ENCODE results near the gene RPS6KA4.

The RPS6KA4 gene

DNA sequence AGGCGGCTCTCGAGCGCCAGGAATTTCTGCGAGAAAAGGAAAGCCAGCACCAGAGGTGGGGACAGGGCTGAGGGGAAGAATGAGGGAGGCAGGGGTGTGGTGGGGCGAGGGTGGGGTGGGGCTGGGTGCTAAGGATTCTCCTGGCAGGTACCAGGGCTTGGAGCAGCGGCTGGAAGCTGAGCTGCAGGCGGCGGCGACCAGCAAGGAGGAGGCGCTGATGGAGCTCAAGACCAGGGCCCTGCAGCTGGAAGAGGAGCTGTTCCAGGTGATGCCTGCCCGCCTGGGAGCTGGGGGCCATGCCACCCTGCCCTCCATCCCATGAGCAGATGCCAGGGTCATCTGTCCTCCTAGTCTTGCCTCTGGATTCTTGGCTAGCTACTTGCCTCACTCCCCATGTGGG is 9.6 kb upstream of the RPS6KA4 start:
- no peak for DNase-seq

DNA sequence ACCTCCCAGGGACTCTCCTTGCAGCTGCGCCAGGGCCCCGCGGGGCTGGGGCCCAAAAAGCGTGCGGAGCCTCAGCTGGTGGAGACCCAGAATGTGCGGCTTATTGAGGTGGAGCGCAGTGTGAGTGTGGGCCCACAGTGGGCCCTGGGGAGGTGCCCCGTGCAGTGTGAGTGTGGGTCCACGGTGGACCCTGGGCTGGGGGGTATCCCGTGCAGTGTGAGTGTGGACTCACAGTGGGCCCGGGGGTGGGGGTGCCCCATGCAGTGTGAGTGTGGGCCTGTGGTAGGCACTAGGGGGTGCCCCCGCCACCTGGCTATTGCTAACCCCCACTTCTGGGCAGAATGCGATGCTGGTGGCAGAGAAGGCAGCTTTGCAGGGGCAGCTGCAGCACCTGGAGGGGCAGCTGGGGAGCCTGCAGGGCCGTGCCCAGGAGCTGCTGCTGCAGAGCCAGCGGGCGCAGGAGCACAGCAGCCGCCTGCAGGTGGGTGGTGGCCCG is 7.8 kb upstream of the RPS6KA4 start:
- DNase-seq = no peak

DNA sequence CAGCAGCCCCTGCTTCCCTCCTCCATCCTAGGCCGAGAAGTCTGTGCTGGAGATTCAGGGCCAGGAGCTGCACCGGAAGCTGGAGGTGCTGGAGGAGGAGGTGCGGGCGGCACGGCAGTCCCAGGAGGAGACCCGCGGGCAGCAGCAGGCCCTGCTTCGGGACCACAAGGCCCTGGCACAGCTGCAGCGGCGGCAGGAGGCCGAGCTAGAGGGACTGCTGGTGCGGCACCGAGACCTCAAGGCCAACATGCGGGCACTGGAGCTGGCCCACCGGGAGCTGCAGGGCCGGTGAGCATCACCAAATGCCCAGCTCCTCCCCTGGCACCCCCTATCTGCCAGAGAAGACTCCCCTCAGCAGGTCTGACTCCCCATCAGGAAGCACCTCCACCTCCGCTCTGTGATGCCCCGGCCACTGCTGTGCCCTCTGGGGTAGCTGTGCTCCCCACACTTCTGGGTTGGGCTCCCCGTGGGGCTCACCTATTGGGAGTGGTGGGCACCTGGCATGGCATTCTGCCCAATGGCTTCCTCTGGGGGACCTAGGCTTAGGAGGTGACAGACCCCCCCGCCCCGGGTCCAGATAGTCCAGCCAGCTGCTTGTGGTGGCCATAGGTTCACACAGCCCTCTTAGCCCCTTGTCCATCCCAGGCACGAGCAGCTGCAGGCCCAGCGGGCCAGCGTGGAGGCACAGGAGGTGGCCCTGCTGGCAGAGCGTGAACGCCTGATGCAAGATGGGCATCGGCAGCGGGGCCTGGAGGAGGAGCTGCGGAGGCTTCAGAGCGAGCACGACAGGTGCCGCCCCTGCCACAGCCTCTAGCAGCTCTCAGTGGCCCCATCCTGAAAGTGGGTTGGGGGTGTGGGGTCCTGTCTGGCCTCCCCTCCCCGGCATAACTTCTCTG is 6.6 kb upstream of the RPS6KA4 start:
- DNase-seq = peak; percentile 88

DNA sequence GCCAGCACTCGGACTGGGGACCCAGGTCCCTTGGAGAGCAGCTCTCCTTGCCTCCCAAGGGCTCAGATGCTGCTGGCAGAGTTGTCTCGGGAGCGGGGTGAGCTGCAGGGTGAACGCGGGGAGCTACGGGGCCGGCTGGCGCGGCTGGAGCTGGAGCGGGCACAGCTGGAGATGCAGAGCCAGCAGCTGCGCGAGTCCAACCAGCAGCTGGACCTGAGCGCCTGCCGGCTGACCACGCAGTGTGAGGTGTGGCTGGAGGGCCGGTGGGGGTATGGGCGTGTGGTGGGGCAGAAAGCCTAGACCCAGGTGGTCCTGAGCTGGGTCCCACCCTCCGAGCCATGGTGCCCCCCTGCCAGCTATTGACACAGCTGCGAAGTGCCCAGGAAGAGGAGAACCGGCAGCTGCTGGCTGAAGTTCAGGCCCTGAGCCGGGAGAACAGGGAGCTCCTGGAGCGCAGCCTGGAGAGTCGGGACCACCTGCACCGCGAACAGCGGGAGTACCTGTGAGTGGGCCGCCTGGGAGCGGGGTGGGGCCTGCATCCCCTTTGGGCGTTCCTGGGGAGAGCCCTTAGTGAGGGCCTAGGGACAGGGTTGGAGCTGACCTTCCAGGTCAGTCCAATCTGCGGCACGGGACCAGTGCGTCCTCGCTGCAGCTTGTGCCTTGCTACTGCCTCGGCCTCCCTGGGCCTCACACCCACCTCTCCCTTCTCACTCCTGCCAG is 5.8 kb upstream of the RPS6KA4 start:
- peak; percentile 97 for DNase-seq

GRCh38 chr11:64353715-64354506 is 5.1 kb upstream of the RPS6KA4 start:
- no peak for DNase-seq

- peak; percentile 84 for DNase-seq
These were observed 3.7 kb upstream of the RPS6KA4 start for GRCh38 chr11:64355078-64355940.

DNA sequence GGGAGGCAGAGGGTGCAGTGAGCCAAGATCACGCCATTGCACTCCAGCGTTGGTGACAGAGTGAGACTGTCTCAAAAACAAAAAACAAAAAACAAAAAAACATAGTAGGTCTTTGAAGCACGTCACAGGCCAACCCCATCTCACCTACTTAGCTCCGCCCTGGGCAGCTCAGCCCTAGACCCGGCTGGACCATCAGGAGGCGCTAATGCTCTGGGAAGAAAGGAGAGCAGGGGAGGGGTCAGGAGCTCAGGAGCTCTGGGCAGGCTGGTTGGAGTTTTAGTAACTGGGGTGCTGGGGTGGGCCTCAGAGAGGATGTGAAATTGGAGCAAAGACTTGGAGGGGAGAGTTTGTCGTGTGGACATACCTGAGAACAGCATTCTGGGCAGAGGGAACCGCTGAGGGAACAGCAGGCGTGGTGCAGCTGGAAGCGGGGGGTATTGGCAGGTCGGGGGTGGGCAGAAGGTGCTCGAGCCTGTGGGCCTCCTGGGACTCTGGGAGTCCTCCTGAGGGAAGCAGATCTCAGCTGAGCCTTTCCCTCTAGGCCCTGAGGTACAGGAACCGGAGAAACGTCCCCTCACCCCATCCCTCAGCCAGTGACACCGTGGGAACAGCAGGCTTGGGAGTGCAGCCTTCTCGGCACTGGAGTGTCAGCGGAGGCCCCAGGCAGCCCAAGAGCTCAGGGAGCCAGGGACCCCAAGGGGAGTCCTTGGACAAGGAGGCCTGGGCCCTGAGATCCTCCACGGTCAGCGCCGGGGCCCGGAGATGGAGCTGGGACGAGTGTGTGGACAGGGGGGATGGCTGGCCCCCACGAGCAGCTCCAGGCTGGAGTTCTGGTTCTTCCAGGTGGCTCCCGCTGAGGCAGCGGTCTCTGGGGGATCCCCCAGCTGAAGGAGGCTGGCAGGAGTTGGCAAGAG is 2.2 kb upstream of the RPS6KA4 start:
- peak; percentile 32 for DNase-seq

DNA sequence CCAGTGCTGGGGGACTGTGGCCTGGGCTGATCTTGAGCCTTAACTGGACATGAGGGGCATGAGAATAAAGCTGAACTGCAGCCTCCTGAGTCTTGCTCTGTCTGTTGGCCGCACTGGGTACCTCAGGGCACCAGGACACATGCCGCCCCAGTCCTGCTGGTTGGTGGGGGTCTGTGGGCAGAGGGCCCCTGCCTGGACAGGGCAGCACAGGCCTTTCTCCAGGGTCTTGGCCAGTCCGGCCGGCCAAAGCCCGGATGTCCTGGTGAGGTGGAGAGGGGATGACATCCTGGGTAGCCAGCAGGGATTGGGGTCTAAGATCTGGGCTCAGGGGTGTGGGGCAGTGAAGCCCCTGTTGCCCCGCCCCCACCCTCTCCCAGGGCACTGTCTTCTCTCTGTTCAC is 1.5 kb upstream of the RPS6KA4 start:
- DNase-seq = no peak

- DNase-seq = no peak
These were observed 942 bp upstream of the RPS6KA4 start for GRCh38 chr11:64357904-64358535.

DNA sequence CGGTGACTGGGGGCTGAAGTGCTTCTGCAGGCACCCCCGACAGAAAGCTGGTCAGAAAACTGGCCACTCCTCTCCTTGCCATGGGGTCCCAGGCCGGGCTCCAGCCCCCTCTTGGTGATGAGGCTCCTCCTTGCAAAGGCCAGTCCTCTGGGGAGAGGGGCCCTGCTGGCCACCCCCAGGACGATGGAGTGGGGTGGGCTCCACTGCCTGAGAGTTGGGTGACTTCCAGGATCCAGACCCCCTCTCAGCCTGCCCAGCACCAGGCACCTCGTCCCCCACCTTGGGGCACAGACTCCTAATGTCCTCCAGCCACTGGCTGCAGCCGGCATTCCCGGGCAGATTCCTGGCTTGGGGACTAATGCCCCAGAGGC is 441 bp upstream of the RPS6KA4 start:
- DNase-seq = no peak

DNA sequence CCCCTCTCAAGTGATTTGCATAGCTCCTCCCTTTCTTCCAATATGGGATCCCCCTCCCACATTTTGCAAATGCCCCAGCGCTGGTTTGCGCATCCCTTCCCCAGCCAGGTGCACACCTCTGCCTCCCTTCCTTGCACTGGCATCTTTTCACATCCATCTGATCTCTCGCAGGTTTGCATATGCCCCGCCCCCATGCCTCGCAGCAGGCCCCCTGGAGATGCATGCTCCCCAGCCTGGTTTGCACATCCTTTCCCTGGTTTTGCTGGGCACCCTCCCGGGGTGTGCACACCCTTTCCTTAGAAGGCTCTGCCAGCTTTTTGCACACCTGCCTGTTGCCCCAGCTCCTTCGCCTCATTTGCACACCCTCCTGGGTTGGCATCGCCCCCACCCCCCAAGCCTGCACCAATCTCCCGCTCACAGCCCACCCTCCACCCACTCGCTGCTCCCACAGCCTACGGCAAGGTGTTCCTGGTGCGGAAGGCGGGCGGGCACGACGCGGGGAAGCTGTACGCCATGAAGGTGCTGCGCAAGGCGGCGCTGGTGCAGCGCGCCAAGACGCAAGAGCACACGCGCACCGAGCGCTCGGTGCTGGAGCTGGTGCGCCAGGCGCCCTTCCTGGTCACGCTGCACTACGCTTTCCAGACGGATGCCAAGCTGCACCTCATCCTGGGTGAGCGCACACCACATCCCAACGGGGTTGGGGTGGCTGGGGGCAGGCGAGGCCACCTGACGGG is 917 bp downstream of the RPS6KA4 start:
- no peak for DNase-seq

DNA sequence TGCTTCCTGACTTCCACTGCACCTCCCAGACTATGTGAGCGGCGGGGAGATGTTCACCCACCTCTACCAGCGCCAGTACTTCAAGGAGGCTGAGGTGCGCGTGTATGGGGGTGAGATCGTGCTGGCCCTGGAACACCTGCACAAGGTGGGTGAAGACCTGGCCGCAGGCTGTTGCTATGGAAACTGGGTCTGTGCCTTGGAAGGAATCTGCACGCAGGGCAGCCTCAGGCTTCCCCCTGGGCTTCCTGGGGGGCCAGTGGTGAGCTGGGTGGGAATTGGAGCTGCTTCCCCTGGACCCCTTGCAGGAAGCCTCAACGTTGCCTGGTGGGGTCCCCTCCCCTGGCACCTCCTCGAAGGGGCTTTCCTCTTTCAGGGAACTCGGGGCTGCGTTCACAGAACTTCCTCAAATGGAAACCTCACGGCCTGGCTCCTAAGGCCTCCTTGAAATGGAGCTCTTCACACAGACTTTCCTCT is 1.5 kb downstream of the RPS6KA4 start:
- DNase-seq = no peak

- no peak for DNase-seq
These were observed 2.7 kb downstream of the RPS6KA4 start for GRCh38 chr11:64361659-64362058.

DNA sequence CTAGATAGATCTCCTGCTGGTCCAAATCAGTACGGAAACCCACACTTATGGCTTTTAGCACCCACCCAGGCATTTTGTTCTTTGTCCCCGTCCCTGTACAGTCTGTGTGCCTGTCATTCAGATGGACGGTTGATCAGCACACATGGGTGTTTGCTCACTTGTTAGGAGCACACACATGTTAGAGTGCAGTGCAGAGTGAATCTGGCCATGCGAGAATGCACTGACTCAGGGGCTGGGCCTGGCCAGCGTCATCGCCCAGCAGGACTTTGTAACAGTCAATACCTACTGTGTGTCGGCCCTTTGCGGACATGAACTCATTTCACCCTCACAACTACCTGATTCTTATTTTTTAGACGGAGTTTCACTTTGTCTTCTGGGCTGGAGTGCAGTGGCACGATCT is 3.4 kb downstream of the RPS6KA4 start:
- no peak for DNase-seq

DNA sequence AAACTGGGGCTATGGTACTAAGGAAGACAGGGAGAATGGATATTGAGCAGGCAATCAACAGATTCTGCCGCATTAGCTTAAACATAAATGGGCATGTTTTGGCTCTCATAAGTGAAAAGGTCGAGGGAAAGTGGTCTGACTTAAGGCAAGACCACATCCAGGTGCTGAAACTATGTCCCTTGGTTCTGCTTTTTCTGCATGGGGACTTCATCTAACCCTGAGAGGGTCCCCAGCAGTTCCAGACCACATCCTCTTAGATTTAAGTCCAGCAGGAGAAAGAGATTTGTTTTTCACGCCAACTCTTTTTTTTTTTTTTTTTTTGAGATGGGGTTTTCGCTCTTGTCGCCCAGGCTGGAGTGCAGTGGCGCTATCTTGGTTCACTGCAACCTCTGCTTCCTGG is 5.5 kb downstream of the RPS6KA4 start:
- no peak for DNase-seq

GRCh38 chr11:64364911-64365310 is 5.9 kb downstream of the RPS6KA4 start:
- no peak for DNase-seq

DNA sequence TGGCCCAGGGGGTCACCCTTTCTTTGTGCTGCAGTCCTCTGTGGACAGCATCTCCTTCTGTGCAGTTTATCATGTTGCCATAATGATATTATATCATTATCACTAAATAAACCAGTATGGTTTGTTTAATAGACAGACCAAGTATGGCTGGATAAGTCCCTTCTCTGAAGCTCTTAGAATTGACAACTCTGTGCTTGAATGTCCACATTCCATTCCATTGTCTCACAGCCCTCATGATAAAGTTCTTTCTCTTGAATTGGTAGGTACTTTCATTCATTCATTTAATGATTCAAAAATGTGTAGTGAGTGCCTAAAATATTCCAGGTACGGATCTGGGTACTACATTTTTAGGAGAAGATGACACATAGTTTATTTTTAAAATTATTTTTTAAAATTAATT is 7.8 kb downstream of the RPS6KA4 start:
- DNase-seq = no peak

- no peak for DNase-seq
These were observed 9.1 kb downstream of the RPS6KA4 start for GRCh38 chr11:64367931-64368672.

DNA sequence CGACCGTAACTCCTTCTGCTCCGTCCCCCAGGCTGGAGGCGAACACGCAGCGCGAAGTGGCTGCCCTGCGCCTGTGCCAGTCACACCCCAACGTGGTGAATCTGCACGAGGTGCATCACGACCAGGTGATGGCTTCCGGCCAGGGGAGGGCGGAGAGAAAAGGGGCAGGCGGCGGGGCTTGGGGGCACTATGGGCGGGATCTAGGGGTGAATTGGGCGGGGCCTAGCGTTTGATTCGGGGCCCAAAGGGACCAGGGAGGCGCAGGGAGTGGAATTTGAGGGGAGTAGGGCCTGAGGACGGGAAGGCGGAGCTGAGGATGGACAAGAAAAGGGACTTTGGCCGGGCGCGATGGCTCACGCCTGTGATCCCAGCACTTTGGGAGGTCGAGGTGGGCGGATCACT is 9.7 kb downstream of the RPS6KA4 start:
- no peak for DNase-seq

Data from NCI-H1092 treated with DMSO at 0.1 percent for 48 hours (cell line).